Natural killer cell treated with Interleukin-12 subunit alpha and Interleukin-12 subunit beta and Interleukin-15 and Interleukin-18, amount 100 ng/mL, for 72 hours (primary cell): ENCODE results near the gene MAP3K20. TPM values are rescaled to one million over a fixed set of nuclear protein-coding genes. Genes with fewer than 3 reads are reported as not detected.
"Not testable (repeated sequence)": the region's sequence is repeated elsewhere in the genome, so short reads cannot be mapped to it uniquely, and the experiment has no call there.

ENCODE experiments used
- ATAC-seq, 2 donors: fragments of 150-1000 bp; cut with Tn5 transposase in 1 of 2; sonication (Bioruptor Pico), chemical (Tn5 transposase) in 1 of 2; 2 replicates each; pipeline ENCODE4 v1.10.0; 2021
- DNase-seq: peaks from one replicate; pipeline ENCODE4 v3.0.0; 2022; ENCODE audit warnings: low spot score
- H3K27ac Mint-ChIP-seq, 2 donors: 1 replicate in 1 of 2; 2 replicates in 1 of 2; pipeline ENCODE4 v1.8.0; 2022; ENCODE audit warnings: mixed read lengths in 2 of 2, mild to moderate bottlenecking in 1 of 2, moderate library complexity in 1 of 2
- H3K27me3 Mint-ChIP-seq, 2 donors: 1 replicate in 1 of 2; 2 replicates in 1 of 2; pipeline ENCODE4 v1.8.0; 2022; ENCODE audit warnings: mixed read lengths in 2 of 2
- H3K36me3 Mint-ChIP-seq: one replicate; pipeline ENCODE4 v1.8.0; 2022; ENCODE audit warnings: mixed read lengths
- H3K4me1 Mint-ChIP-seq, 2 donors: 1 replicate in 1 of 2; 2 replicates in 1 of 2; pipeline ENCODE4 v1.8.0; 2022; ENCODE audit warnings: low read depth in 2 of 2, mixed read lengths in 2 of 2, mild to moderate bottlenecking in 1 of 2
- H3K4me3 Mint-ChIP-seq: one replicate; pipeline ENCODE4 v1.8.0; 2022; ENCODE audit warnings: mixed read lengths
- H3K9me3 Mint-ChIP-seq: 2 replicates; pipeline ENCODE4 v1.8.0; 2022; ENCODE audit warnings: mixed read lengths
- total RNA-seq, 2 donors: library from RNA; stranded (reverse); gene quantifications; one replicate each; pipeline ENCODE4 v1.2.3, GENCODE V29; 2022

Gene MAP3K20
- total RNA-seq, 2 donors from 2014 or later = 30.1 to 76.8 TPM

DNA sequence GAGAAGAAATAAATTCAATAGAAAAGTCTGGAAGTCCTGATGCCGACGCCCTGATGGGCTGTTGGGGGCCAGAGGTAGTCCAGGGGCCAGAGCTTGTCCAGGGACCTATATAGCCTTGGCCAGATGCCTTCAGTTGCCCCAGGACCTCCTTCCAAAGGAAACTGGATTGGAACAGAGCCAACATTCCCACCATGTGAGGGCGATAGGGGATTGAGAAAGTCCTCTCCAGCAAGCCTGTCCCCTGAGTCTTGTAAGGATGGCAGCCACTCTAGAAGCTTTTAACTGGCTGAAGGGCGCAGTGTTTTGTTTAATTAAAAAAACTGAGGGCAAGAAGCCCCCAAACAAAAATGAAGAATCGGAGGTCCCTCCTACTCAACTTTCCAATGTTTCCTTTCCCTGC, 224.1 kb downstream of the MAP3K20 start:
- H3K27ac Mint-ChIP-seq = no peak overlapping the region
- H3K4me3 Mint-ChIP-seq = no peak overlapping the region
- H3K27me3 Mint-ChIP-seq = peaks cover 7 to 11% of the 10 kb centered on the region in 2 donors
- no peak for DNase-seq
- no peaks in the 10 kb centered on the region for H3K4me1 Mint-ChIP-seq
- H3K9me3 Mint-ChIP-seq = peaks cover 10% of the 10 kb centered on the region
- peaks cover 20% of the 10 kb centered on the region for H3K36me3 Mint-ChIP-seq
- ATAC-seq = no peak

DNA sequence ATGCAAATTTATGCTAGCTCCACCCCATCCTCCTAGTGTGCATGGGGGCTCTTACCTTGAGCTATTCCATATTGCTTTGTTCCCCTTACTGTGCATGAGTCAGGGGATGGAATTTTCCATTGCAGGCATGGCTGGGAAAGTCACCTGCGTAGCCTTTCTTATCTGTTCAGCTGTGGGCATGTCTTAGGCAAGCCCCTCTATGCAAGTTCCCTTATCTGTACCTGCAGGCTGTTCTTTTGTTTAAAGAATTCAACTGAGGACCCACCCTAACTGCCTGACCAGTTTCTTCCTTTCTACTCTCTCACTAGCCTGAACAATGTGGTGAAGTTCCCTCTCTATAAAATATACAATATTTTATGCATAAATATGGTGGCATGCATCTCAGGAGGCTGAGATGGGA, 224.8 kb downstream of the MAP3K20 start:
- H3K9me3 Mint-ChIP-seq = peaks cover 10% of the 10 kb centered on the region
- H3K4me3 Mint-ChIP-seq = no peak overlapping the region
- H3K27ac Mint-ChIP-seq = no peak overlapping the region
- H3K4me1 Mint-ChIP-seq = no peaks in the 10 kb centered on the region
- DNase-seq (no peak), ATAC-seq (no peak)
- H3K27me3 Mint-ChIP-seq = peaks cover 7 to 11% of the 10 kb centered on the region in 2 donors
- peaks cover 20% of the 10 kb centered on the region for H3K36me3 Mint-ChIP-seq

DNA sequence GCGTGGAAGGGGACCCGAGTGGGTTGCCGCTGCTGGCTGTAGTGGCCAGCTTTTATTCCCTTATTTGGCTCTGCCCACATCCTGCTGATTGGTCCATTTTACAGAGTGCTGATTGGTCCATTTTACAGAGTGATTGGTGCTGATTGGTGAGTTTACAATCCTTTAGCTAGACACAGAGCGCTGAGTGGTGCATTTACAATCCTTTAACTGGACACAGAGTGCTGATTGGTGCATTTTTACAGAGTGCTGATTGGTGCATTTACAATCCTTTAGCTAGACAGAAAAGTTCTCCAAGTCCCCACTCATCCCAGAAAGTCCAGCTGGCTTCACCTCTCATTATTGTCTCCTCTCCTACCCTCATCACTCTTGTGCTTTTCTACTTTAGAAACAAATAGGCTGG, 225.9 kb downstream of the MAP3K20 start:
- H3K4me3 Mint-ChIP-seq, H3K4me1 Mint-ChIP-seq, ATAC-seq, DNase-seq, H3K27ac Mint-ChIP-seq: not testable (repeated sequence)
- Mint-ChIP-seq H3K27me3 (peaks cover 7 to 11% of the 10 kb centered on the region in 2 donors), H3K9me3 (peaks cover 10% of the 10 kb centered on the region), H3K36me3 (peaks cover 20% of the 10 kb centered on the region)

DNA sequence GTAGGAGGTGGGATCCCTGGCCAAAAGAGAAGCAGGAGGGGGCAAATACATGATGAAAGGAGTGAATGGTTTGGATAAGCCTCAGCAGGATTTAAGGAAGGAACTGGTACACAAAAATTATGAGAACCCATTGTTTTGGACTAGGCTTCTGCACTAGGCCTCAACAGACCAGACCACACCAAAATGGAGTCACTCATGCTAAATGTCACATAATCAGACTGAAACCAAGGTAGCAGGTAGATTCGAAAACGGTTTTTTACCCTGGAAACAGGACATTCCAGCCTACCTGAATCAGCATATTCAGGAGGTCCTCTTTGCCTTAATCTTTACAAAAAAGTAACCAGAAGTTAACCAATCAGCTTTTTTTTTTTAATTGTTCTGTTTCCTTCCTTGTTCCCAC, 229.7 kb downstream of the MAP3K20 start:
- peaks cover 4% of the 10 kb centered on the region for H3K36me3 Mint-ChIP-seq
- ATAC-seq = no peak
- DNase-seq = no peak
- no peaks in the 10 kb centered on the region for H3K4me1 Mint-ChIP-seq
- H3K27me3 Mint-ChIP-seq = peaks cover 0 to 8% of the 10 kb centered on the region in 2 donors
- H3K4me3 Mint-ChIP-seq = no peak overlapping the region
- no peak overlapping the region for H3K27ac Mint-ChIP-seq
- H3K9me3 Mint-ChIP-seq = peaks cover 3% of the 10 kb centered on the region

DNA sequence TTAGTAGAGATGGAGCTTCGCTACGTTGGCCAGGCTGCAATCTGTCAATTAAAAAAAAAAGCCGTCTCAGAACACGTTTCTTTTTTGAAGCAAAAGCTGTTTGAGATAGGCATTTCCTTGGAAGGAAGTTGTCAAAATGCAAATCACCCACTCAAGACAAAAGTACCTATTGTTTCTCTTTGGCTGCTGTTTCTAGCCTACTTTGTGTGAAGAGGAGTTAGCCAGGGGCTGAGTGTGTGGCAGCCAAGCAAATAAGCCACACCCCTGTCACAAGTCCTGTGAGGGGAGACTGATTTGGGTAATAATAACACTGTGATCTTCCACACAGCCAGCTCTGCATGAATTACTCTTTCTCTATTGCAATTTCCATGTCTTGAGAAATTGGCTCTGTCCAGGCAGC, 231.6 kb downstream of the MAP3K20 start:
- Mint-ChIP-seq H3K36me3 (no peaks in the 10 kb centered on the region), H3K27ac (no peak overlapping the region), H3K4me1 (no peaks in the 10 kb centered on the region), H3K27me3 (peaks cover 0 to 6% of the 10 kb centered on the region in 2 donors), H3K9me3 (no peaks in the 10 kb centered on the region), H3K4me3 (no peak overlapping the region)
- ATAC-seq (no peak), DNase-seq (no peak)

DNA sequence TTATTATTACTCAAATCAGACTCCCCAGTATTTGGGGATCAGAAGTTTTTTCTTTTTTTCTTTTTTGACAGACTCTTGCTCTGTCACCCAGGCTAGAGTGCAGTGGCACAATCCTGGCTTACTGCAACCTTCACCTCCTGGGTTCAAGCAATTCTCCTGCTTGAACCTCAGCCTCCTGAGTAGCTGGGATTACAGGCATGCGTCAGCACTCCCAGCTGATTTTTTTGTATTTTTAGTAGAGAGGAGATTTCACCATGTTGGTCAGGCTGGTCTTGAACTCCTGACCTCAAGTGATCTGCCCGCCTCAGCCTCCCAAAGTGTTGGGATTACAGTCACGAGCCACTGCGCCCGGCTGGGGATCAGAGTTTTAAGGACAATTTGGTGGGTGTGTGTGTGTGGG, 233.7 kb downstream of the MAP3K20 start:
- H3K36me3 Mint-ChIP-seq, H3K27me3 Mint-ChIP-seq, DNase-seq, ATAC-seq, H3K9me3 Mint-ChIP-seq, H3K27ac Mint-ChIP-seq, H3K4me1 Mint-ChIP-seq, H3K4me3 Mint-ChIP-seq: not testable (repeated sequence)

DNA sequence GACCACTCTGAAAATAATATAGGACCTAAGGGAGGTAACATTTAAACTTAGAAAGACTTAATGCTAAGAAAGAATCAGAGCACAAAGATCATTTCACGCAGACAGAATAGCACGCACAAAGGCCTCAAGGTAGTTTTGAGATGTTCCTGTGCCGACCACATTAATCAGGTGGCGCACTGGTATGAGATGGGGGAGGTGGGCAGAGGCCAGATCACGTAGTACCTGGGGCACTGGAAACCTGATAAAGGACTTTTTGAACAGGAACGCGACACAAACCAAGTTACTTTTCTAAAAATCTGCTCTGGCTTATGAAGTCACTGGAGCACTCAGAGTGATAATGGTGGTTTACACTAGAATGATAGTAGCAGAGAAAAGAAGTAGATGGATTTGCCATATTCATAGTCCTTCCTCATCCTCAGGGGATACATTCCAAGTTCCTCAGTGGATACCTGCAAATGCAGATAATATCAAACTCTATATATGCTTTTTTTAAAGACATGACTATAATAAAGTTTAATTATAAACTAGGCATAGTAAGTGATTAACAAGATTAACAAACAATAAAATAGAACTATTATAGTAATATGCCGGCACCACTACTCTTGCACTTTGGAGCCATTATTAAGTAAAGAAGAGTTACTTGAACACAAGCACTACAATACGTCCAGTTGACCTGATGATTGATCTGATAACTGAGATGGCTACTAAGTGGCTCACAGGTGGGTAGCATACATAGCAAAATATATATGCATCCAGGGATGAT, 236.4 kb downstream of the MAP3K20 start:
- Mint-ChIP-seq H3K36me3 (no peaks in the 10 kb centered on the region), H3K4me3 (no peak overlapping the region), H3K9me3 (no peaks in the 10 kb centered on the region), H3K27ac (no peak overlapping the region), H3K4me1 (no peaks in the 10 kb centered on the region), H3K27me3 (peaks cover 0 to 2% of the 10 kb centered on the region in 2 donors)
- no peak for DNase-seq
- ATAC-seq = no peak
